ENCODE results near the gene HNF4A. TPM values are rescaled to one million over a fixed set of nuclear protein-coding genes. Genes with fewer than 3 reads are reported as not detected.
"Not testable (repeated sequence)": the region's sequence is repeated elsewhere in the genome, so short reads cannot be mapped to it uniquely, and the experiment has no call there.

The HNF4A gene
- total RNA-seq, 1 donor from 2014 or later, result not detected

DNA sequence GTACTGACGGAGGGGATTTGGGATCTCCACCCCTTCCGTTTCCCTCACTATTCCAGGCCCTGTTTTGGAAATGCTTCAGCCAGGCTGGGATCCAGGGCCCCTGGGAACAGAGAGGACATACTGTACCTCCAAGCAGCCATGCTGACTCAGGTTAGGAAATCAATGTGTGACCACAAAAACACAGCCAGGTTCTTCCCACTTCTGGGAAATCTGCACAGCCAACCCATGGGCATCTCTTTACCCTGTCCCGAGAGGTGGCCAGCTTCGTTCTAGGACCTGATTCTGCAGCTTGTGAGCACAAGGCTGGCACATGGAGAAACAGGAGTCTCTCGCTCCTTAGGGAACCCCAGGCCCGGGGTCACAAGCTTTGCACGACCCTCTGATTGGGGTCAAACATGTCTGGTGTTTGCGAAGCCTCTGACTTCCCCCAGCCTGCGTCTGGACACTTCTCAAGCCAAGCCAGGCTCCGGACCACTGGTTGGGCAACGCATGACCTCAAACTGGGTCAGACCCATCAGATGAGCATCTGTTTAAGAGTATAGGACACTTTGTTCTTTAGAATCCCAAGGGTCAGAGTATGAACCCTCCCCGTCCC, 111.9 kb downstream of the HNF4A start:
- DNase-seq (ENCODE audit: low read depth, low spot score), result no peak

DNA sequence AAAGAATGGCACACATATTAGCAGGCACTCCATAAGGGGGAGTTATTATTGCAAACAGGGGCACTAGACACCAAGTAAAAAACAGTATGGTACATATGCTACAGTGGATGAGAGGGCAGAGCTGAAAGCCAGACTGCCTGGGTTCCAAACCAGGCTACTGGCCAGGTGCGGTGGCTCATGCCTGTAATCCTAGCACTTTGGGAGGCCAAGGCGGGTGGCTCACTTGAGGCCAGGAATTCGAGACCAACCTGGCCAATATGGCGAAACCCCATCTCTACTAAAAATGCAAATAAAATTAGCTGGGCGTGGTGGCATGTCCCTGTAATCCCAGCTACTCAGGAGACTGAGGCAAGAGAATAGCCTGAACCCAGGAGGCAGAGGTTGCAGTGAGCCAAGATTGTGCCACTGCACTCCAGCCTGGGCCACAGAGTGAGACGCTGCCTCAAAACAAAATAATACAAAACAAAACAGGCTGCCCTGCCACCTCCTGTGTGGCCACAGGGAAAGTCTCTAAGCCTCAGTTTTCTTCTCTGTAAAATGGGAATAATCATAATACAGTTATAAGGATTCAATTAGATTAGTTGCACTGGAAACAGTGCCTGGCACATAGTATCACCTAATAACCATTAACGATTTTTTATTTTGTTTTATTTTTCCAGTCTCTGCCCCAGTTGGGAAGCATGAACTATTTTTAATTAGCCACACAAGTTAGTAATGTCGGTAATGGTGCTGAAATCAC, 112.7 kb downstream of the HNF4A start:
- no peak for DNase-seq (ENCODE audit: low read depth, low spot score)

DNA sequence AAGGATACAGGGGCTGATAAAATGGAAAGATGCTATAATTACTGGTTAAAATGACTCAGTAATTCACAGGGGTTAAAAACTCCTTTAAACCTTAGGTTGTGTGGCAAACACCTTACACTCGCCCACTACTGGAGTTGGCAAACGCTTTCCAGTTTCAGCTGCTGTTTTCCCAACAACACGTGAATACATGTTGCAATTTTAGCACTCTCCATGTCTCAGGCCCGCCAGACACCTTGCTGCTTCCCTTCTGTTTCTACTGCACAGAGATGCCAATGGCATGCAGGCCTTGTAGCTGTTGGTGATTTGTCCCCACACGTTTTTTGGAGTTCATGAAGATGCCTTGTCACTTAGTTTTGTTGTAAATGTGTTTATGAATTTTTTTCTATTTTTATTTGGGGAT, 114.8 kb downstream of the HNF4A start:
- DNase-seq (ENCODE audit: low read depth, low spot score), result no peak

DNA sequence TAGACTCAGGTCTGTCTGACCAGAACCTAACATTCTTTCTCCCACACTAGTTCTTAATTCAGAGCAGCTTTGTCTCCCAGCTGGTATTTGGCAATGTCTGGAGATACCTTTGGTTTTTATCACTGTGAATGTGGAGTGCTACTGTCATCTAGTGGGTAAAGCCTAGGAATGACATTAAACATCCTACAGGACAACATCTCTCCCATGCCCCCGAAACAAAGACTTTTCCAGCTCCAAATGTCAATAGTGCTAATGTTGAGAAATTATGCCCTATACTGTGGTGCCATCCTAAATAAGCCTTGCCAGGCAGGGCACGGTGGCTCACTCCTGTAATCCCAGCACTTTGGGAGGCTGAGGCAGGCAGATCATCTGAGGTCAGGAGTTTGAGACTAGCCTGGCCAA, 116.0 kb downstream of the HNF4A start:
- DNase-seq (ENCODE audit: low read depth, low spot score), result no peak

DNA sequence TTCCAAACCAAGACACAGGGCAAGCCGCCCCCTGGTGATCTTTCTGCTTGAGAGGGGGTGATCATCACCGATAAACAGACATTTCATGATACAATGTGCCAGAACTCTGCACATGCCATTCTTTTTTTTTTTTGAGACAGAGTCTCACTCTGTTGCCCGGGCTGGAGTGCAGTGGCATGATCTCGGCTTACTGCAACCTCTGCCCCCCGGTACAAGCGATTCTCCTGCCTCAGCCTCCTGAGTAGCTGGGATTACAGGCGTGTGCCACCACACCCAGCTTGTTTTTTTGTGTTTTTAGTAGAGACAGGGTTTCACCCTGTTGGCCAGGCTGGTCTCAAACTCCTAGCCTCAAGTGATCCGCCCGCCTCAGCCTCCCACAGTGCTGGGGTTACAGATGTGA, 116.8 kb downstream of the HNF4A start:
- DNase-seq (ENCODE audit: low read depth, low spot score), result not testable (repeated sequence)

DNA sequence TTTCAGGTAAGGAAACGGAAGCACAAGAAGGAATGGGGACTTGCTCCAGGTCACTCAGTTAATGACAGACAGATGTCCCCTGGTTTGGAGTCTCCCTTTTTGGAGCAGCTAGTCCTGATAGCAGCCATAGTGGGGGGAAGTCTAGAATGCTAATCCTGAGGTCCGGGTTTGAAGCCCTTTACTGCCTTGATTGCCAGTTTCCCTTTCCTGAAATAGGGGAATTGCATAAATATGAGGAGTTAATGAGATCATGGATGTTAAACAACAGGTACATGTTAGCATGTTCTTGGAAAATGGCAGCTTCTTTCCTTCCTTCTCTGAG, 119.8 kb downstream of the HNF4A start:
- DNase-seq (ENCODE audit: low read depth, low spot score), result no peak

DNA sequence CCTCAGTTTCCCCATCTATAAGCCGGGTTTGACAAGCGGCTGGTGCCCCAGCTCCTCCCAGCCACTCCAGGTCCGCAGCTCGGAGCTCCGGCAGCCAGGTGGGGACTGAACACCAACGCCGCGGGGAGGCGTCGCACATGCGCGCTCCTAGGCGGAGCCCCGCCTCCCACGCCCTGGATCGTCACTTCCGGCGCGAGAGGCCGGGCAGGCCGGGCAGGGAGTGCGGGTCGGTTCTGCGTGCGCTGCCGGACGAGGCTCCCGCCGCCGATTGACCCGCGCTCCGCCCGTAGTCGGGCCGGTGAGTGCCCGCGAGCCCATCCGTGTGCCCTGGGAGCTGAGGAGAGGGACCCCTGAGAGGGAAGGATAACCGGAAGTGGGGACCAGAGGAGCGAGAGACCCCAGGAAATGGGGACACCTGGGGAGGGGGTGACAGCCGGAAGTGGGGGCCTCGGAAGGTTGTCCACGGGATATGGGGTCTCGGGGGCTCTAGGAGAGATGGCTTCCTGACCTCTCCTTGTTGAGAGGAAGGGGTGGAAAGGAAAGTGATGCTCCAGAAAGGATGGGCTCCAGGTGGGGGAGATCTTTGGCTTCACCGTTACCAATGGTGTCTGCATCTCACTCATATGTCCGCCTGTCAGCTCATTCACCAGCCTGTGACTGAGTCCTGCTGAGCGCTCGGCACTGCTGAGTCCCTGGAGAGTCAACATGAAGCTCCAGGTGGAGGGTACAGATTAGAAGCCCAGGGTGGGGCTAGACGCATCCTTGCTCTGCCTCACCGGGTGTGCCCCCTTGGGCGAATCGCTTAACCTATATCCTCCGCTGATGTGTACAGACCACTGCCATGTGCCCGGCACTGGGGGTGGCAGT, 120.4 kb downstream of the HNF4A start, which contains the start of gene TTPAL:
TSS of gene TTPAL (plus strand) at position 181 of the 867 bp plus-strand sequence. CDS start 4,126 bp downstream, outside the sequence.
- peak; percentile 36 for DNase-seq (ENCODE audit: low read depth, low spot score)

DNA sequence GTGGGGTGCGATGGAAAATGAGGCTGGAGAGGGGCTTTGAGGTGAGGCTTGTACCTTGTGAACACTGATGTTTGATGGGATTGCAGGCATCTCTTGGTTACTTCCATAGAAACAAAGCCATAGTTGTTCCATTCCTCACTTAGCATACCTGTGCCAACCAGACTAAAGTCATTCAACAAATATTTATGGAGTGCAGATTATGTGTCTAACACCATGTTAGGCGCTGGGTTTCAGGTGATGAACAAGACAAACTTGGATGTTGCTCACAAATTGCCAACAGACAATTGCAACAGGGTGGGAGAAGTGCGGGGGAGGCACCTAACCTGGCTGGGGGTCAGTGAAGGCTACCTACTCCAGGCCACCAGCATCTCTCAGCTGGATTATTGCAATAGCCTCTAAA, 121.7 kb downstream of the HNF4A start:
- DNase-seq (ENCODE audit: low read depth, low spot score), result no peak

DNA sequence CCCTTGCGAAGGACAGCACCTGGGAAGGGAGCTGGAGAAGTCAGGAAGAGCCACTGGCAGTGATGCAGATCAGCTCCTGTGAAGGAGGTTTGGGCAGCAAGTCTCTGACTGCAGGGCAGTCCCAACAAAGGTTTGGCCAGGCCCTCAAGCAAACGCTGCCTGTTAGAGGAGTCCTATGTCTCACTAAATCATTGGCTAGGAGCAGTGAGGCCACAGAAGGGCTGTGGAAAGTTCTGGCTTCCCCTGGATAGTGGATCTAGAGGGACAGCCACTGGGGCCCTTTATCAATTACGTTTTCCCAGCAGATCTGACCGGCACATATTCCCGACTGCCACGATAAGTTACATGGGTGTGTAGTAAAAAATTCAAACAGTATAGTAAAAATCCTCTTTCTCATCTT, 122.7 kb downstream of the HNF4A start:
- DNase-seq (ENCODE audit: low read depth, low spot score), result no peak

DNA sequence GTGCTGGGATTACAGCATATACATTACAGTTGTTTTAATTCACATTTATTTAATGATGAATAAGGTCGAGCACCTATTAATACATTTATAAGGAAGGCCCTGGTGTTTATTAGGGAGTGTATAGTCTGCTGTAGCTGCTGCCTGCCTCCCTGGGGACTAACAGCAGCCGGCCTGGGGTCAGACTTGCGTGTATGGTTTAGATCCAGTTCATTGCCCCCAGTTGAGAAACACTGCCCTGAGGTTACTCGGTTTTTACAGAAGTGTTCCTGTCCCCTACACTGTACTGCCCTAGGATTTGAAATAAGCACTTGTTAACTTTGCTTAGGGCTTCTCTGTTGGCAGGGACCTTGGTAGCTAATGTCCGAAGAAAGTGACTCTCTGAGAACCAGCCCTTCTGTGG, 124.1 kb downstream of the HNF4A start:
- no peak for DNase-seq (ENCODE audit: low read depth, low spot score)

DNA sequence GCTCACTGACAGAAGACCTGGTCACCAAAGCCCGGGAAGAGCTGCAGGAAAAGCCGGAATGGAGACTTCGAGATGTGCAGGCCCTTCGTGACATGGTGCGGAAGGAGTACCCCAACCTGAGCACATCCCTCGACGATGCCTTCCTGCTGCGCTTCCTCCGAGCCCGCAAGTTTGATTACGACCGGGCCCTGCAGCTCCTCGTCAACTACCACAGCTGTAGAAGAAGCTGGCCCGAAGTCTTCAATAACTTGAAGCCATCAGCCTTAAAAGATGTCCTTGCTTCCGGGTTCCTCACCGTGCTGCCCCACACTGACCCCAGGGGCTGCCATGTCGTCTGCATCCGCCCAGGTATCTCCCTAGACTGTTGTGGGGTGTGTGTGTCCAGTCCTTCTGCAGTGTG, 124.6 kb downstream of the HNF4A start:
- DNase-seq (ENCODE audit: low read depth, low spot score), result no peak

DNA sequence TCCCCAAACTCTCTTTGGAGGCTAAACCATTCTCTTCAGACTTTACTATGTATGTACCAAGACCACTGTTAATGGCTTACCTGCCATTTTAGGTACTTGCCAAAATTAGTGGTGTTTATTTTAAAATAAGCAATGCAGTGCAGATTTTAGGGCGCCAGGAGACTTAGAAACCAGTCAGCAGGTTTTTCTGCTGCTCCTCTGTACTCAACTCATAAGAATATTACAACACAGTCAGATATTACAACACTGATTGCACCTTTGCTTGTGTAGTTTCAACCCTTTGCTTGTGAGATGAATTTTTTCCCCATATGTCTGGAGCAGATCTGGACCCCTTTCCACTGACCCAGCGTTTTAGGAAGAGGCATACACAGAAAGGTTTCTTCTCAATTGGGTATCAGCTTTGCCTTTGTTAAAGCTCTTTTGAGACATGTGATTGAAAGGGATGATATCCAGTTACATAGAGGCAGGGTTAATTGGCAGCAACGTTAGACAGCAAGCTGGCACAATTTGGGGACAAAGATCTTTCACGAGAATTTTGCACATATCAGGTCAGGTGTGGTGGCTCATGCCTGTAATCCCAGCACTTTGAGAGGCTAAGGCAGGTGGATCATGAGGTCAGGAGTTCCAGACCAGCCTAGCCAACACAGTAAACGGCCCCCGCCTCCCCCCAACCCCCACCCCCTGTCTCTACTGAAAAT, 126.4 kb downstream of the HNF4A start:
- no peak for DNase-seq (ENCODE audit: low read depth, low spot score)

DNA sequence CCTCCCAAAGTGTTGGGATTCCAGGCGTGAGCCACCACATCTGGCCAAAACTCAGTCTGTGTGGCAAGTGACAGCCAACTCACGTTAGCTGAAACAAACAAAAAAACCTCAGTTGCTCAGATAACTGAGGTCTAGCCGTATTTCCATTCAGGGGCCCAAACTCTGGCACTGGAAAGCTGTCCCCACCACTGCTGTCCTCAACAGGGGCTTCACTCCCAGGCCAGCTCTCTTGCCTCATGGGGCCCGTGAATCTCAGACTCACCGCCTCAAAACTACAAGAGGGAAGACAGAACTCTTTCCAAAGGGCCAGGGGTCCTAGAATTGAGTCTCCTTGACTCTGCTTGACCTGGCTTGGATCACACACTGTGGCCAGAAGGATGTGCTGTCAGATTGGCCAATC, 127.6 kb downstream of the HNF4A start:
- no peak for DNase-seq (ENCODE audit: low read depth, low spot score)

Other genes with a start within 250 kb of the HNF4A start
- not detected in 2 replicates for gene JPH2, start 168.5 kb upstream of the HNF4A start, total RNA-seq
- 36.1 and 46.4 TPM in 2 replicates for gene OSER1, start 144.9 kb upstream of the HNF4A start, total RNA-seq
- gene GDAP1L1, start 108.4 kb upstream of the HNF4A start, total RNA-seq, result not detected in 2 replicates
- 8.2 and 9.8 TPM in 2 replicates for gene FITM2, start 44.5 kb upstream of the HNF4A start, total RNA-seq
- not detected in 2 replicates for gene R3HDML, start 18.7 kb upstream of the HNF4A start, total RNA-seq
- gene TTPAL, start 120.2 kb downstream of the HNF4A start, total RNA-seq, result 4.7 and 5.8 TPM in 2 replicates
- gene SERINC3, start 166.4 kb downstream of the HNF4A start, total RNA-seq, result 79.7 and 97.2 TPM in 2 replicates
- 179 and 326 TPM in 2 replicates for gene PKIG, start 226.9 kb downstream of the HNF4A start, total RNA-seq

Data from pulmonary artery endothelial cell (primary cell).